Activated CD8-positive, alpha-beta memory T cell treated with anti-CD3 and anti-CD28 coated beads, Interleukin-2, amount 50 U/mL, for 4 hours (primary cell): Measurements from ENCODE around the gene TNFRSF12A.
A peak's percentile ranks its signal among the peaks of the same experiment; 100 is the strongest.
"Not testable (repeated sequence)": the region's sequence is repeated elsewhere in the genome, so short reads cannot be mapped to it uniquely, and the experiment has no call there.

Experiments used
- DNase-seq: peaks from one replicate; pipeline ENCODE4 v3.0.0-alpha.2; 2020

Gene TNFRSF12A

DNA sequence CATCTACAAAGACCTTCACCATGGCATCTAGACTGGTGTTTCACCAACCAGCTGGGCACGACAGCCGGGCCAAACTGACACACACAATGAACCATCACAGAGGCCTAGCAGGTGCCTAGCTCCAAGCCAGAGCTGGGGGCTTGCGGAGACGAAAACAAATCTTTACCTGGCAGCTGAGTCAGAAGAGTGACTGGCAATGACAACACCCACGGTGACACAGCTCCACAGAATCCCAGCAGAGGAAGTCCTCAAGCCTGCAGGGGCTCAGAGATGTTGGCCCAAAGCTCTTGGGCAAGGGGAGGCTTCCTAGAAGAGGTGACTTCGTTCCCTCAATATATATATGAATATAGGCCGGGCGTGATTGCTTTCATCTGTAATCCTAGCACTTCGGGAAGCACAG is 31.3 kb downstream of the TNFRSF12A start:
- DNase-seq, result no peak

DNA sequence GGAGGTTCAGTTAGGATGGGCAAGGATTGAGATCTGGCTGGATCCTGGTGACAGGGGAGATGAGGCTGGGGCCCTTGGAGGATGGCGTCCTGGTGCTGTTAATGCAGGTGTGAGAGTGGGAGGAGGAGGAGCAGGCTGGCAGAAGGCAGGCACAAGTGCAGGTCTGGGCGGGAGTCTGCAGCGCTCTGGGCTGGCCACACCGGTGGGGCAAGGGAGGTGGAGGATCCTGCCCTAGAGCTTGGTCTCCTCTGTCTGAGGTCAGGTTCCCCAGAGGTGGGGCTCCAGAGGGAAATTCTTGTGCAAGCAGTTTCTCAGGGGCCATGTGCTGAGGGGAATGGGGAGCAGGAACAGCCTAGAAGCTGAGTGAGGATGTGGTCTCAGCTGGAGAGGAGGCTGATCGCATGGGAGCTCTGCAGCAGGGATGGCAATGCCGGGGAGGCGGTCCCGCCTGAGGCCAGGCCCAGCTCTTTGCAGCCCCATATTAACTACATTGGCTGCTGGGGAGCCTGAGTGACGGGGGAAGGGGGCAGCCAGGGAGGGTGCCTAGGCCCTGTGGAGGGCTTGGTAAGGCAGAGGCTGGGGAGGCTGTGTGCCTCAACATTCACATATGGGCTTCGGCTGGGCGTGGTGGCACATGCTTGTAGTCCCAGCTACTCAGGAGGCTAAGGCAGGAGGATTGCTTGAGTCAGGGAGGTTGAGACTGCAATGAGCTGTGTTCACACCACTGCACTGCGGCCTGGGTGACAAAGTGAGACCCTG is 32.6 kb downstream of the TNFRSF12A start:
- DNase-seq, result not testable (repeated sequence)

DNA sequence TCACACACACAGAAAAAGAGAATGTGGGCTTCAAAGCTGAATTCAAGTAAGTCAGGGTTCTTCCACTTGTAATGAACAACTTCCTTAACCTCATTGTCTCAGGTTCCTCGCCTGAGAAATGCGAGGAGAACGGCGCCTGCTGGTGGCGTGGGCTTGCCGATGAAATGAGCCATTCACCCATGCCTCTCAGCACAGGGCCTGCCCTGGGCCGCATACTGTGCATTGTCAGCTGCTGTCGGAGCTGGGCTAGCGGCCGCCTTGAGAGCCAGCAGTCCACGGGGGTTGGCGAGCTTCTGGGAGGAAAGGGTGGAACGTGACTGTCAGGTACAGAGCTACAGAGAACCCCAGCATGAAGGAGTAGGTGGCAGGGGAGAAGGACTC is 33.2 kb downstream of the TNFRSF12A start:
- peak; percentile 33 for DNase-seq

DNA sequence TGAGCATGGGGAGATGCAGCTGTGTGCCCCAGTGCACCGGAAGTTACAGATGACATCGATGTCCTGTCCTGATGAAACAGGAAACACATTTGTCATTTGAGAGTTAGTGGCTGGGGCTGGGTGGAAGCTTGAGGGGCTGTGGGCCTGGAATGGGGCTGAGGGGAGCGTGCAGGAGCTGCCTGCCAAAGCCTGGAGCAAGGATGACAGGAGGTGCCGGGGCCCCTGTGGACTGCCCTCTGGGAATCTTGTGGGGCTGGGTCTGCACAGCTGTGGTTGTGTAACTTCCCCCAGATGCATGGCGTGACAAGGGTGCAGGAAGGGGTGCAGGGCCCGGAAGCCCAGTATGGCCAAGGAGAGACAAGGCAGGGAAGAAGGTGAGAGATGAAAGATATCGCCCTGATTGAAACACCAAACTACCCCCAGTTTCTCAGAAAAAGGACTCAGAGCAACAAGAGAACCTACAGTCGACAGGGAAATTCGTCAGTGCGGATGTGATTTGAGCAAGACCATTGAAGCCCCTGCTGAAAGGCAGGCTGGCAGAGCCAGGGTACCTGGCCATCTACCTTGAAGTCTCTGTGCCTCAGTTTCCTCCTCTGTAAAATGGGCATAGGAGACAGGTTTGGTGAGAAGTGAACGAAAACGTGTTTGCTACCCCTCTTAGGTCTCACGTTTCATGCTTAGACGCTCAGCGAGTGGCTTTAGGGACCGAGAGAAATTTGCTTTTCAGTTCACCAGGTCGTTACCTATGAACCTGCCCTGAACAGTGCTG is 35.0 kb downstream of the TNFRSF12A start:
- no peak for DNase-seq

DNA sequence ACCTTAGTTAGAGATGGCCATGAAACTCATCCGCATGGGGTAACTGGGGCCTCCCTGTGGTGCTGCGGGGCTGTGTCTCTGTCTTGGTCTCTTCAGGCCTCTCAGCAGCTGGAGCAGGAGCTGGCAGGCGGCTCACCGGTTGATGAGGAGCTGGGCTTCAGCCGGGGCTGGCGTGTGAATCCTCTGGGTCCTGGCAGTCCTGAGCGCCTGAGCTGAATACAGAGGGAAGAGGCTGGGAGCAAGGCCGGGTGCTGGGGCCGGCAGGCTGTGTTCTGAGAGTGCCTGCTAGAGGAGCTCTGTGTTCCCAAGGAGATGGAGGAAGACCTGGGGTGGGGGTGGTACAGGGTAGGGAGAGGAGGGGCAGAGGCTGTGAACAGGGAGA is 35.6 kb downstream of the TNFRSF12A start:
- DNase-seq, result not testable (repeated sequence)

DNA sequence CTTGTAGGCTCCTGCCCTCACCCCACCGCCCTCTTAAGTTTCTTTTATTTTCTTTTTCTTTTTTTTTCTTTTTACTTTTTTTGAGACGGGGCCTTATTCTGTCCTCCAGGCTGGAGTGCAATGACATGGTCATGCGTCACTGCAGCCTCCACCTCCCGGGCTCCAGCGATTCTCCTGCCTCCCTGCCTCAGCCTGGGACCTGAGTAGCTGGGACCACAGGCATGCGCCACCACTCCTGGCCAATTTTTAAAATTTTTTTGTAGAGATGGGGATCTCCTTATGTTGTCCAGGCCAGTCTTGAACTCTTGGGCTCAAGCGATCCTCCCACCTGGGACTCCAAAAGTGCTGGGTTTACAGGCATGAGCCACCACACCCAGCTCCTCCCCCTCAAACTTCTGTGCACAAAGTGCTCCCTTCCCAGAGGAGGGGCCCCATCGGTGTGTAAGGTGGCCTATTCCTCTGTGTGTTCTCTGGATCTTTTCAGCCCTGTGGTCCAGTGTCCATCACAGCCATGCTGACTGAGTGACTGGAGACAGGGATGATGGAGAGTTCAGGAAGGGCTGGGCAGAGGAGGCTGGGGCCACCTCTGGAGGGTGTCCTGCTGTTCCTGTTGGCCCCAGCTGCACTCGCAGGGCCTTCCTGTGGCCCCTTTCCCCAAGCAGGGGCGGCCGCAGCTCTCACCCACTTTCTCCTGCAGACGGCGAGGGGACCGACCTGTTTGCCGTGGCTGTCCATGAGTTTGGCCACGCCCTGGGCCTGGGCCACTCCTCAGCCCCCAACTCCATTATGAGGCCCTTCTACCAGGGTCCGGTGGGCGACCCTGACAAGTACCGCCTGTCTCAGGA is 36.4 kb downstream of the TNFRSF12A start:
- DNase-seq, result no peak

DNA sequence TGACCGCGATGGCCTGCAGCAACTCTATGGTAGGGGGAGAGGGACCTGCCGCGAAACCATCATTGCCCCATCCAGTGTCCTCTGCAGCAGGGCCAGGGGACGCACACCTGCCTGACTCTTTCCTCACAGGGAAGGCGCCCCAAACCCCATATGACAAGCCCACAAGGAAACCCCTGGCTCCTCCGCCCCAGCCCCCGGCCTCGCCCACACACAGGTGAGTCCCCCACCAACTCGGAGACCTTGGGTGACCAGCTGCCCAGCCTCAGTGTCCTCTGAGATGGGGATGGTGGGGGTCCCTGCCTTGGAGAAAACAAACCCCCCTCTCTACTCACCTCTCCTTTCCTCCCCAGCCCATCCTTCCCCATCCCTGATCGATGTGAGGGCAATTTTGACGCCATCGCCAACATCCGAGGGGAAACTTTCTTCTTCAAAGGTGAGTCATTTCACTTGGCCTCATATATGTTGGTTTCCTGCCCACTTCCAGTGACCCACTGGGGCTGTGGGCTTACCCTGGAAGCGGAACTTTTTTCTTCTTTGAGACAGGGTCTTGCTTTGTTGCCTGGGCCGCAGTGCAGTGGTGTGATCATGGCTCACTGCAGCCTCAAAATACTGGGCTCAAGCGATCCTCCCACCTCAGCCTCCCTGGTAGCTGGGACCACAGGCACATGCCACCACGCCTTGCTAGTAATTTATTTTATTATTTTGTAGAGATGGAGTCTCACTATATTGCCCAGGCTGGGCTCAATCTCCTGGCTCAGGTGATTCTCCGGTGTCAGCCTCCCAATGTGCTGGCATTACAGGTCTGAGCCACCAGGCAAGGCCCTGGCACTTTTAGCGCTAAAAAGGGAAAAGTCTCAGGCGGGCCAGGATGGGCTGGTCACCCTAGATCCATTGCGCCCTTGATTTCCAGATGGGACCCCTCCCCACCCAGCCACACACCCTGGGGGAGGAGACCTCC is 37.3 kb downstream of the TNFRSF12A start:
- no peak for DNase-seq

DNA sequence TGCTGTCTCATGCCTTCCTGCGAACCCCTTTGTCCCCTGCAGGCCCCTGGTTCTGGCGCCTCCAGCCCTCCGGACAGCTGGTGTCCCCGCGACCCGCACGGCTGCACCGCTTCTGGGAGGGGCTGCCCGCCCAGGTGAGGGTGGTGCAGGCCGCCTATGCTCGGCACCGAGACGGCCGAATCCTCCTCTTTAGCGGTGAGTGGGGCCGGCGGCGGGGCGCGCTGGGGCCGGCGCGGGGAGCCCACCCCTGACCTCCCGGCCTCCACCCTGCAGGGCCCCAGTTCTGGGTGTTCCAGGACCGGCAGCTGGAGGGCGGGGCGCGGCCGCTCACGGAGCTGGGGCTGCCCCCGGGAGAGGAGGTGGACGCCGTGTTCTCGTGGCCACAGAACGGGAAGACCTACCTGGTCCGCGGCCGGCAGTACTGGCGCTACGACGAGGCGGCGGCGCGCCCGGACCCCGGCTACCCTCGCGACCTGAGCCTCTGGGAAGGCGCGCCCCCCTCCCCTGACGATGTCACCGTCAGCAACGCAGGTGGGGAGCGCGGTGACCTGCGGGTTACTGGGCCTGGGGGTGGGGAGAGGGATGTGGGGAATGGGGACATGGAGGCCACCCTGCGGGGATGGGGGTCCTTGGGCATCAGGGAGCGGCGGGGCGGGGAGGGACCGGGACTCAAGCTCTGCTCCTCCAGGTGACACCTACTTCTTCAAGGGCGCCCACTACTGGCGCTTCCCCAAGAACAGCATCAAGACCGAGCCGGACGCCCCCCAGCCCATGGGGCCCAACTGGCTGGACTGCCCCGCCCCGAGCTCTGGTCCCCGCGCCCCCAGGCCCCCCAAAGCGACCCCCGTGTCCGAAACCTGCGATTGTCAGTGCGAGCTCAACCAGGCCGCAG is 38.2 kb downstream of the TNFRSF12A start:
- peak; percentile 58 for DNase-seq

DNA sequence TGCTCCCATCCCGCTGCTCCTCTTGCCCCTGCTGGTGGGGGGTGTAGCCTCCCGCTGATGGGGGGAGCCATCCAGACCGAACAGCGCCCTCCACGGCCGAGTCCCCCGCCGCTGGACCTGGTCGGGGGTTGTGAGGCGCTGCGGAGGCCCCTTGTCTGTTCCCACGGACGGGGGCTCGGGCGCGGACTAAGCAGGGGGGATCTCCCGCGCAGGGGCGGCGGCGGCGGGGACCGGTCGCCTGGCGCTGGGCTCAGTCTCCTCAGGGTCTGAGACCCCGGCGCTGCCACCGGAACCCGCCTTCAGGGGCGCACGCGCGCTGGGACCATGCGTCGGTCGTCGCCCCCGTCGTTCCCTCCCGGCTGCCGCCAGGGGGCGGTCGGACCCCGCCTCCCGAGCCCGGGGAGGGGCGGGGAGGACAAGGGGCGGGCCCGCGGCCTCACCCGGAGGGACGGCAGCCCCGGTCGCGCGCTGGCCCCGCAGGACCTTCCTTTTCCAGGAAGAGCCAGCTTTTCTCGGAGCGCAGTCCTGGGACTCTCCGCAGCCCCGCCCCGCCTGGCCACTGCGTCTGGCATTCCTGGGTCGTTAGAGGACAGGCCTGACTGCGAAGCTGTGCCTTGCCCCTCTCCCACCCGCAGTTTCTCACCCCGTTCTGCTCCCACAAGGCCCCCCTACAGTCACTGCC is 39.0 kb downstream of the TNFRSF12A start:
- DNase-seq, result peak; percentile 87

DNA sequence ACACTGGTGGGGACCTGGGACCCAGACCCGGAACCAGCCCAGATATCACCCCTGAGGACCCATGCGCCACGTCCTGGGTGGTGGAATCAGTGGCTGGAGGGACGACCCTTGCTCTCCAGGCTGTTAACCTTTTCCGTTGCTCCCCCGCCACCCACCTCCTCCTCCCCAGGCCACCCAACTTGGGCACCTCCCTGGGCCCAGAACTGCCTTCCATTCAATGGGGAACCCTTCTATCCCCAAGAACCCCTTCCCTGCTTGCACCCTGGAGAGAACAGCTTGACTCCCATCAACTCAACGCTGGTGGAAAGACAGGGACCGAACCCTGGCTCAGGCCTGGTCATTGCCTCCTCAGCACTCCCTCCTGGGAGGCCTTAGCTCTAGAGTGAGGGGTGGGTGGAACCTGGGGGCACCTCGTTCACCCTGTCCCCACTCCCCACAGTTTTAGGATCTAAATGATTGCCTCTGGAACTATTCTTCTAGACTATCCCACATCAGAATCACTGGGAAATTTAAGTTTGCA is 39.6 kb downstream of the TNFRSF12A start:
- DNase-seq, result no peak

DNA sequence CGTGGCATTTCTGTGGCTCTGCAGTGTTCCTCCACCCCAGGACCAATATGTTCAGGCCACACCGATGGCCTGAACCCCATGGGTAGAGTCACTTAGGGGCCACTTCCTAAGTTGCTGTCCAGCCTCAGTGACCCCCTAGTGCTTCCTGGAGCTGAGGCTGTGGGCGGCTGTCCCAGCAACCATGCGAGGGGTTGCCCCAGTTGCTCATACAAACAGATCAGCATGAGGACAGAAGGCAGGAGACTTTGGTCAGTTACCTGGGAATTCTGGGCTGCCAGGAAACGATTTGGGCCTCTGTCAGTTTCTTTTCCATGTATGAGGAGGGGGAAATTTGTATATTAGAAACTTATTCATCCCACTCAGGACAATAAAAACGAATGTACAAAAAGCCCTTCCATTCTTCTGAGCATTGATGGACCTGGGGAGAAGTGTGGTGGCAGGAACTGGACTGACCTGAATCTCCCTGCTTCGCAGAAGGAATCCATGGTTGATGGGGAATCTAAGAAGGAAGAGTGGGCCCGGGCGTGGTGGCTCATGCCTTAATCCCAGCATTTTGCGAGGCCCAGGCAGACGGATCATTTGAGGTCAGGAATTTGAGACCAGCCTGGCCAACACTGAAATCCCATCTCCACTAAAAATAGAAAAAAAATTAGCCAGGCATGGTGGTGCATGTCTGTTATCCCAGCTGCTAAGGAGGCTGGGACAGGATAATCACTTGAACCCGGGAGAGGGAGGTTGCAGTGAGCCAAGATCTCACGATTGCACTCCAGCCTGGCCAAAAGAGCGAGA is 40.4 kb downstream of the TNFRSF12A start:
- DNase-seq, result no peak

DNA sequence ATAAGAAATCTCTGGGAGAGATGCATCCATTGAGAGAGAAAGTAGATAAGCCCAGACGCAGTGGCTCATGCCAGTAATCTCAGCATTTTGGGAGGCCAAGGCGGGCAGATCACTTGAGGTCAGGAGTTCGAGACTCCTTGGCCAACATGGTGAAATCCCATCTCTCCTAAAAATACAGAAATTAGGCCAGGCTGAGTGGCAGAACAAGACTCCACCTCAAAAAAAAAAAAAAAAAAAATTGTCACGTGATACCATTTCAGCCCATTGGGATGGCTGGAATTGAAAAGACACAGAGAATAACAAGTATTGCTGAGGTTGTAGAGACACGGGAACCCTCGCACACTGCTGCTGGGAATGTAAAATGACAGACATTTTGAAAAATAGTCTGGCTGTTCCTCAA is 42.4 kb downstream of the TNFRSF12A start:
- no peak for DNase-seq

DNA sequence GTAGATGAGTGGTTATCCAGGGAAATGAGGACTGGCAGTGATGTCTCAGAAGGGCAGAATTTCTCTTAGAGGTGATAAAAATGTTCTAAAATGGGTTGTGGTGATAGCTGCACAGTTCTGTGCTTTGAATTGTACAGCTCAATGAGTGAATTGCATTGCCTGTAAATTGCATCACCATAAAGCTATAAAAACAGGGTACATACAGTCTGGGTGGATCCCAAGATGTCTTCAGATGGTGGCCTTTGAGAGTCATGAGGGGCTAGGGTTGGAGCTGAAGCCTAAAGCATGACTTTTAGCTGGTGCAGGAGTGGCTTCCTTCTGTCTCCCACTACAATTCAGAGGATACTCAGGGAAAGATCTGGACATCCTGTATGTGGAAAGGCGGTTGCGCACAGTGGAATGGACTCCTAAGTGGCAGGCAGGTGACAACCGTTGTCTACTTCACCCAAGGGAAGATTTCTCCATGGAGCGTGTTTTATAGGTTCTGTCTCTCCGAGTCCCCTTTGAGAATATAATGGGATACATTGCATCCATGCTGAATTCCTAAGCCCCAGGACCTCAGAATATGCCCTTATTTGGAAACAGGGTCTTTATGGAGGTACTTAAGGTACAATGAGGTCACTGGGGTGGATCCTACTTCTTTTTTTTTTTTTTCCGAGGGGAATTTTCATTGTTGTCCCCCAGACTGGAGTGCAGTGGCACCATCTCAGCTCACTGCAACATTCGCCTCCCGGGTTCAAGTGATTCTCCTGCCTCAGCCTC is 43.6 kb downstream of the TNFRSF12A start:
- no peak for DNase-seq

DNA sequence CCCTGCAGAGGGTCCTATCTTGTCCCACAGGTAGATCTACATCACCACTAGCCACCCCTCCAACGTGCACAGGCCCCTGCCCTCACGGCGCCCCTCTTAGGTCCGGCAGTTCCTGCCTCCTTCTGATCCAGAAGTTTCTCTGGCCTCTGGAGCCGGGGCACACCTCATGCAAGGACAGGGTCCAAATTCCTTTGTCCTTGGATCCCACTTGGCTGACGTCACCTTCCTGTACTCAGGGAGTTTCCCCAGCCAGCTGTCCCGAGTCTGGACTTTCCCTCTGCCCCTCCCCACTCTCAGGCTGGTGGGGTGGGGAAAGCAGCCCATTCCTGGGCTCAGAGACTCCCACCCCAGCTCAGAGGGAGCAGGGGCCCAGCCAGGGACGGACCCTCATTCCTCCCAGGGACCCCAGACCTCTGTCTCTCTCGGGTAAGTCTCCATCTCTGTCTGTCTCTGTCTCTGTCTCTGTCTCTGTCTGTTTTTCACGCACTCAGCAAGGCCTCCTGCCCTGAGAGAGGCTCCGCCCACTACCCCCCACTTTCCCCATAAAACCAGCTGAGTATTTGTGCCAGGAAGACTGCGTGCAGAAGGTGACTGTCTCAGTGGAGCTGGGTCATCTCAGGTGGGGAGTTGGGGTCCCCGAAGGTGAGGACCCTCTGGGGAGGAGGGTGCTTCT is 45.0 kb downstream of the TNFRSF12A start, which contains the start of gene IL32:
TSS of gene IL32 (plus strand) at position 572 of the 673 bp plus-strand sequence. CDS start 172 bp downstream, outside the sequence.
- DNase-seq, result peak; percentile 72

DNA sequence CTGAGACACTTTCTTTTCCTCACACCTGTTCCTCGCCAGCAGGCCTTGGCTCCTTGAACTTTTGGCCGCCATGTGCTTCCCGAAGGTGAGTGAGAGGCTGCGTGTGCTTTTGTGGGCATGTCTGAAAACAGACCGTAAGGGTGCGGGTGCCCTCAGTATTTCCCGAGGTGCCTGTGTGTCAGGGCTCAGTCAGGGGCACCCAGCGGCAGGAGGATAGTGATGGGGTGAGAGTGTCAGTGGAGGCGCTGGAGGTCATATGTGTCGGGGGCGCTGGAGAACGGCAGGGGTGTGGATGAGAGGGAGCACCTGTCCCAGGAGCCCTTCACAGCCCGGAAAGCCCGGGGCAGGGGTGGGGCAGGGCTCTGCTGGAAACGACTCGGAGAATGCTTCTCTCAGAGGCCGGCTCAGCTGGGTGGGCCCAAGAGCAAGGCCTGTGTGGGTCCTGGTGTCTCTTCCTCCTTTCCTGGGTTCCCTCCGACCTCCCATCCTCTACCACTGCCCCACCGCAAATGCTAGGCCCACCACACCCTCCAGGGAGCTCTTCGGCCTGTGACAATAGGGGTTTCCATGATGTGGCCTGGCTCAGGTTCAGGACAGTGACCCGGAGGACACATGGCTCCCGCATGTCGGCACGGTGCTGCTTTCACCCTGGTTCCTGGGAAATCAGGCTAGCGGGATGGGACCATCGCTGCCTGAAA is 45.7 kb downstream of the TNFRSF12A start:
- no peak for DNase-seq

DNA sequence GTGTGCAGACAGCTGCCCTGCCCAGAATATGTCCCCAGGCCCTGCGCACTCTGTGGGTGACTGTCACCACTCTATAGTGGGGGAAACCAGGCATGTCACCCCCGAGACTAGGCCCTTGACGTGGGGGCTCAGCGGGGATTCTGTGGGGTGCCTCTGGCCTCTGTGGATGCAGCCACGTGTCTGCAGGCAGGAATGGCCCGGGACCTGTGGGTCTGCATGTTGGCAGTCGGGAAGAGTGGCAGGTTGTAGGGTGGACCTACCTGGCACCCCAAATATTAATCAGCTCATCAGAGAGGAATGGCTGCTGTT is 46.2 kb downstream of the TNFRSF12A start:
- DNase-seq, result no peak

DNA sequence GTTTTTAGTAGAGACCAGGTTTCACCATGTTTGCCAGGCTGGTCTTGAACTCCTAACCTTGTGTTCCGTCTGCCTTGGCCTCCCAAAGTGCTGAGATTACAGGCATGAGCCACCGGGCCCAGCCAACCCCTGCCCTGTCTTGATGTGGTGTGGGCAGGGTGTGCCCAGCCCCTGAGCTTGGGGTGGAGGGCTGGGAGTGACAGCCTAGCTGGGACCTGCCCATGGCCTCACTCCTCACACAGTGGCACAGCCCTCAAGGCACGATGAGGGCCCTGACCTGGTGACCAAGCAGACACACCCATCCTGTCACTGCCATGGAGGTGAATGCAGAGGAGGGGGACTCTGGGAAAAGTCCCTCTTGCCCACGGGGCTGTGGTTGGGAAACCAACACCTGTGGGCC is 48.3 kb downstream of the TNFRSF12A start:
- DNase-seq, result no peak

DNA sequence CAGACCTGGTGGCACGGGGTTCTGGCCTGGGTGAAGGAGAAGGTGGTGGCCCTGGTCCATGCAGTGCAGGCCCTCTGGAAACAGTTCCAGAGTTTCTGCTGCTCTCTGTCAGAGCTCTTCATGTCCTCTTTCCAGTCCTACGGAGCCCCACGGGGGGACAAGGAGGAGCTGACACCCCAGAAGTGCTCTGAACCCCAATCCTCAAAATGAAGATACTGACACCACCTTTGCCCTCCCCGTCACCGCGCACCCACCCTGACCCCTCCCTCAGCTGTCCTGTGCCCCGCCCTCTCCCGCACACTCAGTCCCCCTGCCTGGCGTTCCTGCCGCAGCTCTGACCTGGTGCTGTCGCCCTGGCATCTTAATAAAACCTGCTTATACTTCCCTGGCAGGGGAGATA is 49.0 kb downstream of the TNFRSF12A start:
- not testable (repeated sequence) for DNase-seq
